Osteocyte (in vitro differentiated cells): ENCODE results near the gene LRRC63. TPM values are rescaled to one million over a fixed set of nuclear protein-coding genes. Genes with fewer than 3 reads are reported as not detected.

ENCODE experiments used
- DNase-seq: peaks from one replicate; pipeline ENCODE4 v3.0.0; 2021; ENCODE audit warnings: mixed read lengths; ENCODE audit not compliant: unreplicated experiment; ENCODE audit errors: extremely low spot score
- H3K27ac Mint-ChIP-seq: one replicate; pipeline ENCODE4 v1.8.0; 2021; ENCODE audit warnings: mild to moderate bottlenecking, mixed read lengths; ENCODE audit not compliant: unreplicated experiment
- H3K27me3 Mint-ChIP-seq: one replicate; pipeline ENCODE4 v1.8.0; 2021; ENCODE audit warnings: mixed read lengths; ENCODE audit not compliant: unreplicated experiment
- H3K36me3 Mint-ChIP-seq: one replicate; pipeline ENCODE4 v1.8.0; 2021; ENCODE audit warnings: mixed read lengths; ENCODE audit not compliant: unreplicated experiment
- H3K4me1 Mint-ChIP-seq: one replicate; pipeline ENCODE4 v1.8.0; 2021; ENCODE audit warnings: mixed read lengths; ENCODE audit not compliant: unreplicated experiment
- H3K4me3 Mint-ChIP-seq: one replicate; pipeline ENCODE4 v1.8.0; 2021; ENCODE audit warnings: mild to moderate bottlenecking, moderate library complexity, mixed read lengths; ENCODE audit not compliant: unreplicated experiment
- H3K9me3 Mint-ChIP-seq: one replicate; pipeline ENCODE4 v1.8.0; 2021; ENCODE audit warnings: mixed read lengths; ENCODE audit not compliant: unreplicated experiment
- CTCF ChIP-seq: fragments of 200-600 bp; sonication (generic); IDR thresholded peaks from 2 replicates; pipeline ENCODE4 v1.5.0; 2021; ENCODE audit warnings: antibody characterized with exemption, mild to moderate bottlenecking, moderate library complexity
- total RNA-seq: library from RNA; stranded (reverse); gene quantifications from 2 replicates; pipeline ENCODE4 v1.2.1, GENCODE V29; 2021

LRRC63 gene
- total RNA-seq, 1 donor from 2014 or later = not detected

GRCh38 chr13:46166947-46167610 is 44.6 kb upstream of the LRRC63 start:
- Mint-ChIP-seq H3K4me1 (peaks cover 8% of the 10 kb centered on the region), H3K9me3 (no peaks in the 10 kb centered on the region), H3K27me3 (peaks cover 5% of the 10 kb centered on the region), H3K36me3 (no peaks in the 10 kb centered on the region), H3K4me3 (no peak overlapping the region), H3K27ac (no peak overlapping the region)
- no peak for TF ChIP-seq CTCF
- no peak for DNase-seq

GRCh38 chr13:46168341-46168740 is 43.4 kb upstream of the LRRC63 start:
- peaks cover 5% of the 10 kb centered on the region for H3K27me3 Mint-ChIP-seq
- H3K9me3 Mint-ChIP-seq = no peaks in the 10 kb centered on the region
- no peak overlapping the region for H3K4me3 Mint-ChIP-seq
- no peak for TF ChIP-seq CTCF
- peaks cover 8% of the 10 kb centered on the region for H3K4me1 Mint-ChIP-seq
- H3K36me3 Mint-ChIP-seq = no peaks in the 10 kb centered on the region
- H3K27ac Mint-ChIP-seq = no peak overlapping the region
- no peak for DNase-seq

- TF ChIP-seq CTCF = no peak
- peaks cover 8% of the 10 kb centered on the region for H3K4me1 Mint-ChIP-seq
- H3K4me3 Mint-ChIP-seq = no peak overlapping the region
- no peak overlapping the region for H3K27ac Mint-ChIP-seq
- DNase-seq = no peak
- no peaks in the 10 kb centered on the region for H3K9me3 Mint-ChIP-seq
- H3K36me3 Mint-ChIP-seq = no peaks in the 10 kb centered on the region
- H3K27me3 Mint-ChIP-seq = peaks cover 5% of the 10 kb centered on the region
Measured at GRCh38 chr13:46168783-46169182, 42.9 kb upstream of the LRRC63 start.

- Mint-ChIP-seq H3K36me3 (no peaks in the 10 kb centered on the region), H3K27me3 (peaks cover 5% of the 10 kb centered on the region), H3K27ac (no peak overlapping the region), H3K4me1 (peaks cover 8% of the 10 kb centered on the region), H3K4me3 (no peak overlapping the region), H3K9me3 (no peaks in the 10 kb centered on the region)
- TF ChIP-seq CTCF = no peak
- DNase-seq = no peak
Measured at GRCh38 chr13:46169758-46170157, 42.0 kb upstream of the LRRC63 start.

GRCh38 chr13:46170268-46170667 is 41.5 kb upstream of the LRRC63 start:
- no peaks in the 10 kb centered on the region for H3K9me3 Mint-ChIP-seq
- peaks cover 8% of the 10 kb centered on the region for H3K4me1 Mint-ChIP-seq
- no peak overlapping the region for H3K4me3 Mint-ChIP-seq
- DNase-seq = no peak
- TF ChIP-seq CTCF = no peak
- no peak overlapping the region for H3K27ac Mint-ChIP-seq
- H3K36me3 Mint-ChIP-seq = no peaks in the 10 kb centered on the region
- peaks cover 7% of the 10 kb centered on the region for H3K27me3 Mint-ChIP-seq
